SK-N-MC (cell line): ENCODE data around the gene SGSM1.

Source experiments
- DNase-seq: peaks from one replicate; pipeline ENCODE4 v3.0.0-alpha.2; 2011; ENCODE audit warnings: low read depth, low spot score
- H3K27ac ChIP-seq: fragments of 200-600 bp; sonication (generic); 2 replicates; pipeline ENCODE4 v1.5.1; 2016; ENCODE audit warnings: mixed run types
- H3K36me3 ChIP-seq: fragments of 200-600 bp; sonication (generic); 2 replicates; pipeline ENCODE4 v1.6.1; 2017; ENCODE audit warnings: antibody characterized with exemption, low read length, mixed read lengths; ENCODE audit not compliant: insufficient read depth
- H3K4me3 ChIP-seq: fragments of 200-600 bp; sonication (generic); 2 replicates; pipeline ENCODE4 v1.5.1; 2016
- H3K9ac ChIP-seq: fragments of 200-600 bp; sonication (generic); 2 replicates; pipeline ENCODE4 v1.8.0; 2017; ENCODE audit warnings: mixed run types, mixed read lengths; ENCODE audit not compliant: insufficient read length
- H3K9me3 ChIP-seq: fragments of 200-600 bp; sonication (generic); 2 replicates; pipeline ENCODE4 v1.6.1; 2017; ENCODE audit warnings: low read depth, mild to moderate bottlenecking, antibody characterized with exemption, low read length, moderate library complexity, mixed read lengths
- EZH2 ChIP-seq: fragments of 200-600 bp; sonication (generic); IDR thresholded peaks from one replicate; pipeline ENCODE4 v1.6.1; 2017; ENCODE audit warnings: antibody characterized with exemption
- FOXP2 ChIP-seq: optimal IDR thresholded peaks from 2 replicates; pipeline ENCODE3; 2011; ENCODE audit warnings: mild to moderate bottlenecking, moderate library complexity; ENCODE audit not compliant: insufficient read depth; ENCODE audit errors: extremely low read length, control extremely low read depth
- POLR2AphosphoS5 ChIP-seq: IDR thresholded peaks from 2 replicates; pipeline ENCODE4 v1.6.1; 2012; ENCODE audit warnings: mild to moderate bottlenecking, low read depth, low read length, borderline replicate concordance

Gene SGSM1

DNA sequence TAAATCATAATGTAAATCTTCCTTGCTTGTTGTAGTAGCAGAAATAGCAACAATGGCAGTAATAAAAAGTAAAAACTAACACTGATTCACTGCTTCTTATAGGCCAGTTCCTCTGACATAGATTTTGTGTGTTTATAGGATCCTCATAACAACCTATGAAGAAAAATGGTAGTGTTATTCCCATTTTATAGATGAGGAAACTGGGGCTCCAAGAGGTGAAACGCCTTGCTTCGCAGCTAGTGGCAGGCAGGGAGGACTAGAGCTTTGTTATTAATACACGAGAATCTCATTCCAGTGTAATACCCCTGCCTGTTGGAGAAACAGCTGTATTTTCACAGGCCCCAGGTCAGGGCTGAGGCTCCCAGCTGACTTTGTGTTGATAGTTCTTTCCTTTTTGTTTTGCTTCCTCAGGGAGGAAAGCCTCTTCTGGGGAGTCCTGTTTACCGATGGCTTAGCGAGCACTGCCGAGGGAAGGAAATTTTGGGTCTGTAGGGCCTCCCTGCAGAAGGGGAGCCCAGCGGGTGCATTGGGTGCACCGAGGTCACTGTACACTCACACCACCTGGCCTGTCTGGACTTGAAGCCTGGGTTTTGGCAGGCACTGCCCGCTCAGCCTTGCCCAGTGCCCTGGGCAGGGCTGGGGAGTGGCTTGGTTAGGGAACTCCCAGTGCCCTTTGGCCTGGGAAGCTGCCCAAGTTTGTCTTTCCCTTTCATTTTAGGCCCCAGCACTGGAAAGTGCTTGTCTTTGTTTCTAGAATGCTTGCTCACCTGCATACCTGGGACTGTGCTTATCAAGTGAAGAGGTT is 160.0 kb downstream of the SGSM1 start:
- TF ChIP-seq POLR2AphosphoS5 (no peak), FOXP2 (no peak), EZH2 (no peak)
- H3K4me3 ChIP-seq: no peak overlapping the region
- no peak overlapping the region for H3K9ac ChIP-seq
- no peak overlapping the region for H3K27ac ChIP-seq
- no peak for DNase-seq
- no peaks in the 10 kb centered on the region for H3K36me3 ChIP-seq
- H3K9me3 ChIP-seq: no peaks in the 10 kb centered on the region

- Histone ChIP-seq H3K9ac (no peak overlapping the region), H3K4me3 (no peak overlapping the region), H3K27ac (no peak overlapping the region), H3K36me3 (no peaks in the 10 kb centered on the region), H3K9me3 (no peaks in the 10 kb centered on the region)
- DNase-seq: no peak
- TF ChIP-seq FOXP2 (no peak), EZH2 (no peak), POLR2AphosphoS5 (no peak)
These were observed 162.1 kb downstream of the SGSM1 start for GRCh38 chr22:24968066-24968561.

GRCh38 chr22:24969560-24970301 is 163.7 kb downstream of the SGSM1 start:
- H3K36me3 ChIP-seq: no peaks in the 10 kb centered on the region
- no peak overlapping the region for H3K4me3 ChIP-seq
- no peak overlapping the region for H3K9ac ChIP-seq
- no peaks in the 10 kb centered on the region for H3K9me3 ChIP-seq
- TF ChIP-seq POLR2AphosphoS5 (no peak), EZH2 (no peak), FOXP2 (no peak)
- no peak for DNase-seq
- no peak overlapping the region for H3K27ac ChIP-seq

DNA sequence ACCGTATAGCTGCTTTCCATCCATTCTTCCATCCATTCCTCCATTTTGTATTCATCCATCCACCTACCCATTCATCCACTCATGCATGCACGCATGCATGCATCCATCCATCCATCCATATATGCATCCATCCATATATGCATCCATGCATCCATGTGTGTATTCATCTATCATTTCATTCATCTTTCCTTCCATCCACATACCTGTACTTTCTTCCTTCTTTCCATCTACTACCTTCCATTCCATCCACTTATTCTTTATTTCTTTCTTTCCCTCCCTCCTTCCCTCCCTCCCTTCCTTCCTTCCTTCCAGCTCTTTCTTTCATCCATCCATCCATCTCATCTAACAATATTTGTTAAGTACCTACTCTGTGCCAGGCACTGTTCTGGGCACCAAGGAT is 166.4 kb downstream of the SGSM1 start:
- Histone ChIP-seq H3K36me3 (no peaks in the 10 kb centered on the region), H3K27ac (no peak overlapping the region), H3K4me3 (no peak overlapping the region), H3K9ac (no peak overlapping the region), H3K9me3 (no peaks in the 10 kb centered on the region)
- TF ChIP-seq POLR2AphosphoS5 (no peak), FOXP2 (no peak), EZH2 (no peak)
- no peak for DNase-seq

- Histone ChIP-seq H3K36me3 (no peaks in the 10 kb centered on the region), H3K9ac (no peak overlapping the region), H3K4me3 (no peak overlapping the region), H3K27ac (no peak overlapping the region), H3K9me3 (no peaks in the 10 kb centered on the region)
- TF ChIP-seq POLR2AphosphoS5: no peak
- no peak for TF ChIP-seq FOXP2
- TF ChIP-seq EZH2: no peak
- DNase-seq: no peak
These were observed 167.9 kb downstream of the SGSM1 start for GRCh38 chr22:24973872-24974271.

DNA sequence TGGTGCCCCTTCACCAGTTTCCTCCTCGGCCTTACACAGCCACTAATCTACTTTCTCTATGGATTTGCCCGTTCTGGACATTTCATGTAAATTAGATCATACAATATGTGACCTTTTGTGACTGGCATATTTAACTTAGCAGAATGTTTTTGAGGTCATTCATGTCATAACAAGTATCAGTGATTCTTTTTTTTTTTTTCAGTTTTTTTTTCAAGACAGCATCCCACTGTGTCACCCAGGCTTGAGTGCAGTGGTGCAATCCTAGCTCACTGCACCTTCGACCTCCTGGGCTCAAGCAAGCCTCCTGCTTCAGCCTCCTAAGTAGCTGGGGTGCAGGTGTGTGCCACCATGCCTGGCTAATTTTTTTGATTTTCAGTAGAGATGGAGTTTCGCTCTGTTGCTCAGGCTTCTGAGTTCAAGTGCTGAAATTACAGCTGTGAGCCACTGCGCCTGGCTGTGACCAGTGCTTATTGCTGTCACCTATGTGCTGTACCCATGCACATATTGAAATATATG is 169.2 kb downstream of the SGSM1 start:
- TF ChIP-seq FOXP2: no peak
- no peak for TF ChIP-seq POLR2AphosphoS5
- TF ChIP-seq EZH2: no peak
- no peak for DNase-seq
- H3K9ac ChIP-seq: no peak overlapping the region
- no peaks in the 10 kb centered on the region for H3K9me3 ChIP-seq
- no peak overlapping the region for H3K4me3 ChIP-seq
- no peak overlapping the region for H3K27ac ChIP-seq
- H3K36me3 ChIP-seq: no peaks in the 10 kb centered on the region

- Histone ChIP-seq H3K36me3 (no peaks in the 10 kb centered on the region), H3K27ac (no peak overlapping the region), H3K9ac (no peak overlapping the region), H3K4me3 (no peak overlapping the region), H3K9me3 (no peaks in the 10 kb centered on the region)
- DNase-seq: no peak
- TF ChIP-seq POLR2AphosphoS5: no peak
- TF ChIP-seq FOXP2: no peak
- TF ChIP-seq EZH2: no peak
These were observed 169.9 kb downstream of the SGSM1 start for GRCh38 chr22:24975813-24976341.
